Right atrium auricular region (tissue), 2 donors: ENCODE measurements around the gene GAB2. TPM values are rescaled to one million over a fixed set of nuclear protein-coding genes. Genes with fewer than 3 reads are reported as not detected.

Experiments
- DNase-seq: peaks from one replicate; pipeline ENCODE4 v3.0.0-alpha.2; 2019; ENCODE audit warnings: low spot score
- H3K27ac ChIP-seq, 2 donors: fragments of 200-600 bp; sonication (generic); 1 replicate in 1 of 2; 2 replicates in 1 of 2; pipeline ENCODE4 v1.5.1; 2016 to 2019
- H3K27me3 ChIP-seq, 2 donors: fragments of 200-600 bp; sonication (generic); one replicate each; pipeline versions ENCODE4 v1.5.1 to v1.6.0; 2017 to 2019
- H3K36me3 ChIP-seq: fragments of 200-600 bp; sonication (generic); one replicate; pipeline ENCODE4 v1.5.1; 2016
- H3K4me1 ChIP-seq, 2 donors: fragments of 200-600 bp; sonication (generic); one replicate each; pipeline versions ENCODE4 v1.5.1 to v1.6.0; 2017 to 2019
- H3K4me3 ChIP-seq, 2 donors: fragments of 200-600 bp; sonication (generic); 1 replicate in 1 of 2; 2 replicates in 1 of 2; pipeline ENCODE4 v1.5.1; 2017 to 2019; ENCODE audit warnings: mild to moderate bottlenecking in 1 of 2, moderate library complexity in 1 of 2
- H3K9me3 ChIP-seq, 2 donors: fragments of 200-600 bp; sonication (generic); one replicate each; pipeline ENCODE4 v1.5.1; 2019
- total RNA-seq, 2 donors: library from RNA; depleted of rRNA; stranded (reverse); fragments of >200 nt; gene quantifications; one replicate each; pipeline ENCODE4 v1.1.0, GENCODE V29; 2016
- TF ChIP-seq, protein P1 (sequence below), 2 donors: fragments of 200-600 bp; sonication (generic); IDR thresholded peaks; one replicate each; pipeline ENCODE4 v1.5.1; 2019; ENCODE audit warnings: antibody characterized with exemption in 2 of 2

The GAB2 gene
- total RNA-seq, 2 donors from 2014 or later: 22.0 to 33.7 TPM

DNA sequence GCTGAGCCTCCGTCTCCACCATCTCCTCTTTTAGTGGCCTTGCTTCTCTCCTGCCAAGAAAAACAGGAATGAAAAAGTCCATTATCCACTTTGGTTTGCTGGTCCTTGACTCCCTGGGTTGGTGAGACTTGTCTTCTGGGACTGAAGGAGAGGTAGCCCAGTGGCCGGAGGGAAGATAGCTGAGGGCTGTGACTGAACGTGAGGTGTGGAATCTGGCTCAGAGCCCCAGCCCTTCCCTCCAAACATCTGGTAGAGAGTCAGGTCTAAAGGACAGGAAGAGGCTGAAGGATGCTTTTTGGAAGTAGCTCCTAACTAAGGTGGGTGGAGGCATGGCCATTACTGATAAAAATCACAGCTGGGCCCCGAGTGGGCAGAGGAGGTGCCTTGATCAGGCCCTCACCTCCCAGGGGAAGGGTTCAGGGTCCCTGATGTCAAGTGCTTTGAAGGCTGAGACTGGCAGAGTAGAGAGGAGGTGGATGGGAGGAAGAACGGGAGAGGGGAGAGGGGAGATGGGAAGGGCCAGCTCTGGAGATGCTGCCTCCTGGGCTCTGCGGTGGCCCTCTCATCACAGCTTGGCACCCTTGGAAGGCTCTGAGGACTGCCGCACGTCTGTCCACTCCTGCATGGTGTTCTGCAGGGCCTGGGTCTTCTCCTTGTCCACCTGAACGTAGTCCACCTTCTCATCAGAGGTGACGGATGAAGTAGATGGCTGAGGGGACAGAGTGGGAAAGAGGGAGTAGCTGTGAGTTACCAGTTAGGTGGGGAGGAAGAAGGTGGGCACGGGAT is 198.7 kb downstream of the GAB2 start:
- Histone ChIP-seq H3K4me3 (no peak overlapping the region), H3K4me1 (no peaks in the 10 kb centered on the region), H3K9me3 (no peaks in the 10 kb centered on the region), H3K27ac (no peak overlapping the region), H3K36me3 (peaks cover 68% of the 10 kb centered on the region), H3K27me3 (no peaks in the 10 kb centered on the region)
- DNase-seq: no peak
- TF ChIP-seq, protein P1, sequence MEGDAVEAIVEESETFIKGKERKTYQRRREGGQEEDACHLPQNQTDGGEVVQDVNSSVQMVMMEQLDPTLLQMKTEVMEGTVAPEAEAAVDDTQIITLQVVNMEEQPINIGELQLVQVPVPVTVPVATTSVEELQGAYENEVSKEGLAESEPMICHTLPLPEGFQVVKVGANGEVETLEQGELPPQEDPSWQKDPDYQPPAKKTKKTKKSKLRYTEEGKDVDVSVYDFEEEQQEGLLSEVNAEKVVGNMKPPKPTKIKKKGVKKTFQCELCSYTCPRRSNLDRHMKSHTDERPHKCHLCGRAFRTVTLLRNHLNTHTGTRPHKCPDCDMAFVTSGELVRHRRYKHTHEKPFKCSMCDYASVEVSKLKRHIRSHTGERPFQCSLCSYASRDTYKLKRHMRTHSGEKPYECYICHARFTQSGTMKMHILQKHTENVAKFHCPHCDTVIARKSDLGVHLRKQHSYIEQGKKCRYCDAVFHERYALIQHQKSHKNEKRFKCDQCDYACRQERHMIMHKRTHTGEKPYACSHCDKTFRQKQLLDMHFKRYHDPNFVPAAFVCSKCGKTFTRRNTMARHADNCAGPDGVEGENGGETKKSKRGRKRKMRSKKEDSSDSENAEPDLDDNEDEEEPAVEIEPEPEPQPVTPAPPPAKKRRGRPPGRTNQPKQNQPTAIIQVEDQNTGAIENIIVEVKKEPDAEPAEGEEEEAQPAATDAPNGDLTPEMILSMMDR (IDR thresholded peaks at IDR 0.05): no peak

DNA sequence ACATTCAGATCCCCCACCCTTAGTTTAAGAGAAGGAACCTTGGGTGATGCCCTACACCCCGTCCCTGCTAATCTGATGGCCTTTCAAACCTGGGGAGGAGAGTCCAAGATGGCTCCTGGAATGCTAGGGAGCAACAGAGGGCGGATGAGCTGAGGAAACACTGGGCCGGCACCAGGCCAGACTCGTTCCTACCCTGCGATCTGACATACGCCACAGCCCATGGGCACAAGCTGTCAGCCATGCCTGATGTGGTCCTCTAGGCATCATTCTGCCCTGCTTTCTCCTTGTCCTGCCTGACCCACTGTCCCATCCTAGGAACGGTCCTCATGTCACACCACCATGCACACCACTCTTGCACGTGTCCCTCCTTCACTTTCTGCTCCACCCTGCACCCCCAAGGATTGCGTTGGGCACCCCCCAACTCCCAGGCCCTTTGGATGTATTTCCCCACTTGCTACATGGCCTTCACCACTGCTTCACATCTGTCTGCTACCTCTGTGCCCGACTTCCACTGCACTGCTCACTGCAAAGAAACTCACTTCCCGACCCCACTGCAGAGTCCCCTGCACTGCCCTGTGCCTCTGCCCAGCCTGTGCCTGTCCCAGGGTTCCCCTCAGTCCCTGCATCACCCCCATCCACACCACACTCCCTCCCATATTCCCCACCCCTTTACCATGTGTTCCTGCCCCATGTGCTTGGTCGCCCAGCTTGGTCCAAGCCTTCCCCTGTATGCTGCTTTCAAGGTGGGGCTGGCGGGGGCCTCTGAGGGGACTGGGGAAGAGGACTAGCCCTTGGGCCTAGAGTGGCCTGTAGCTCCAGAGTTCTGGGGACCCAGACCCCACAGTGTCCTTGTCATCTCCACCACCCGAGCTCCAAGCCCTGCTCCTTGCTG is 199.7 kb downstream of the GAB2 start:
- Histone ChIP-seq H3K9me3 (no peaks in the 10 kb centered on the region), H3K27me3 (no peaks in the 10 kb centered on the region), H3K36me3 (peaks cover 59% of the 10 kb centered on the region), H3K27ac (no peak overlapping the region), H3K4me3 (no peak overlapping the region), H3K4me1 (peaks cover 0 to 3% of the 10 kb centered on the region in 2 donors)
- TF ChIP-seq, protein P1 (IDR thresholded peaks at IDR 0.05): no peak
- no peak for DNase-seq

DNA sequence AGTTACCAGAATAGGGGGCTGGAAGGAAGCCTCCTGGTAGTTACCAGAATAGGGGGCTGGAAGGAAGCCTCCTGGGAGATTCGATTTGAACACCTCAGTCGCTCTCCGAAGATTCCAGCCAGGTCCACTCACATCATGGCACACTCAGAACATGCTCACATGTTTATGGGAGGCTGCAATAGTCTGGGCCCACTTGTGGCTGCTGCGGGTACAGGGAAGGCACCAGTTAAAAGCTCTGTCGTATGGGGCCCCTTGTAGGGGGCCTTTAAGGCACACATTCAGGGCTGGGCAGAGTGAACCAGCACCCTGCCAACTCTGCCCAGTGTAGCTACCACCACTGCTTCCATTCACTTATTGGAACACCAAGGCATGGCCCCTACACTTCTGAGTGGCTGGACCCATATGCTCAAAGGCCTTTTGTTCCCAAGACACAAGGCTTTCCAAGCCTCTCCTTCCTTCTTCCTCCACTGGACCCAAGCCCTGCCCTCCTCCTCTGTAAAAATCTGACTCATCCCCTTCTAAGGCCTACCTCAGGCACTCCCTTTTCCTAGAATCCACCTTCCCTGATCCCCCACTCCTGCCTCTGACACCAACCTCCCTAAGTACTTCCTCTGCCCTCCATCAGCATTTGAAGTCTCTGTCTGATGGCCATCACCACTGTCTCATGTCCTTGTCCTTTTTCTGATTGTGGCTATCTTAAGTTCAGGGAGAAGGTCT is 200.9 kb downstream of the GAB2 start:
- Histone ChIP-seq H3K36me3 (peaks cover 53% of the 10 kb centered on the region), H3K4me3 (no peak overlapping the region), H3K27me3 (no peaks in the 10 kb centered on the region), H3K4me1 (peaks cover 0 to 7% of the 10 kb centered on the region in 2 donors), H3K9me3 (no peaks in the 10 kb centered on the region), H3K27ac (no peak overlapping the region)
- TF ChIP-seq, protein P1 (IDR thresholded peaks at IDR 0.05): no peak
- no peak for DNase-seq

DNA sequence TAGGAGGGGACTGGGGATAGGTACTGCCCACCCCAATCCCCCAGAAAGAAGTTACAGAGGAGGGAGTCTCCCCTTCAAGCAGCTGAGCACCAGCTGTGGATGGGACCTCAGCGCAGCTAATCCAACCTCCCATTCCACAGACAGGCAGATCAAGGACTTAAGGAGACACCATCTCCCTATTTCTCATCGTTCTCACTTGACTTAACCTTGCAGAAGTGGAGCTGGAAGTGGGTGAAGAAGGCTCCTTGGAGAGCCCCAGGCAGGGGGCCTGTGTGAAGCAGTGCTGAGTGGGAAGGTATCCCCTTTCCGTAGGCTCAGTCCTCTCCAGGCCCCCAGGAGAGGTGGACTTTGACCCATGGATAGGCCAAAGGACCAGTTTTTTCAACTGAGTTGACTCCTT is 201.6 kb downstream of the GAB2 start:
- no peak for DNase-seq
- Histone ChIP-seq H3K4me3 (no peak overlapping the region), H3K27ac (no peak overlapping the region), H3K36me3 (peaks cover 46% of the 10 kb centered on the region), H3K27me3 (no peaks in the 10 kb centered on the region), H3K9me3 (no peaks in the 10 kb centered on the region), H3K4me1 (peaks cover 0 to 7% of the 10 kb centered on the region in 2 donors)
- TF ChIP-seq, protein P1 (IDR thresholded peaks at IDR 0.05): no peak

DNA sequence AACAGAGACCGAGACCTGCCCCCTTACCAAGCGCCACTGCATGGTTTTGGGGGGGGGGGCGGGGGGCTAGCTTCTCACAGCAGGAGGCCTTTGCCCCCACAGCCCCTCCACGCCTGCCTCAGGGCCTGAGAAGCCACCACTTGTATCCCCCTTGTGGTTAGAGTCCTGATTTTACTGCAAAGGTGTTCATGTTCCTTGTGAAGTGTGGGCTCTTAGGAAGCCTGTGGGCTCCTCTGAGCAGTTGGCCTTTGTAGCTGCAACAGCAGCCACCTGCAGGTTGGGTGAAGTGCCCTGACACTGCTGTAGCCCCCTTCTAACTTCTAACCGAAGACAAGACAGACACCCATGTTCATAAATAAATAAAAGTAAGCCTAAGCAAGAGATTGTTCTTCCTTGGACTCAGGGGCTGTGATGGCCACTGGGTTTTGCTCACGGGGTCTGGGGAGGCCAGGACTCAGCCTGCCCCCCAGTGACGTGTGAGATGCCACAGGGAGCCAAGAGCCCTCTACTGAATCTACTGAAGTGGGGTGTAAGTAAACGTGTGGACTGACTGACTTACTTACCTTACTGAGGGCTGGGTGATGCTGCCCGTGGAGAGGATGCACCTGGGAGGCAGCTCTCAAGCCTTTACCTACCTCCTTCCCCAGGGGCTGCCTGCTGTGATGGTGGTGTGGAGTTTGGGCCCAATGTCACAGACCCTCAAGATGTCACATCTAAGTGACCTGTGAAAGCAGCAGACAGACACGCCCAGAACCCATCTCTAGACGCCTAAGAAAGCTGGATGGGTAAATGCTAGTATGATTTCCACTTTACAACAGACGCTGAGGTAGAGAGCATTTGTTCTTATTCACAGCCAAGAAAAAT is 203.1 kb downstream of the GAB2 start:
- peaks cover 0 to 7% of the 10 kb centered on the region in 2 donors for H3K4me1 ChIP-seq
- no peak for DNase-seq
- H3K36me3 ChIP-seq: peaks cover 42% of the 10 kb centered on the region
- H3K27me3 ChIP-seq: no peaks in the 10 kb centered on the region
- TF ChIP-seq, protein P1 (IDR thresholded peaks at IDR 0.05): no peak
- H3K27ac ChIP-seq: no peak overlapping the region
- no peak overlapping the region for H3K4me3 ChIP-seq
- H3K9me3 ChIP-seq: no peaks in the 10 kb centered on the region
